ENCODE results near the gene LYVE1. TPM values are rescaled to one million over a fixed set of nuclear protein-coding genes. Genes with fewer than 3 reads are reported as not detected.

The LYVE1 gene
- total RNA-seq, 2 donors from 2014 or later, result 112 to 292 TPM

Other genes starting within 250 kb of the LYVE1 start
- 1 to 10 TPM; 6.5 to 6.9 TPM for gene AMPD3, start 113.4 kb downstream of the LYVE1 start, total RNA-seq
- 10 to 100 TPM; 24.7 to 25.3 TPM for gene RNF141, start 27.5 kb downstream of the LYVE1 start, total RNA-seq
- 100 to 1,000 TPM; 348 to 366 TPM for gene IRAG1, start 125.1 kb upstream of the LYVE1 start, total RNA-seq
- gene CTR9, start 182.6 kb upstream of the LYVE1 start, total RNA-seq, result 10 to 100 TPM; 25.1 to 25.4 TPM
- 1,000 to 10,000 TPM in 1 of 2 donors, 100 to 1,000 TPM in 1; 885 to 1,062 TPM for gene EIF4G2, start 240.3 kb upstream of the LYVE1 start, total RNA-seq

All from posterior vena cava (tissue), 2 donors.